DOHH2 (cell line): ENCODE results near the gene KCNK7.
A peak's percentile ranks its signal among the peaks of the same experiment; 100 is the strongest.

Experiments used
- H3F3A ChIP-seq: fragments of 200-600 bp; sonication (generic), shearing (Covaris generic); 2 replicates; pipeline ENCODE4 v1.6.0; 2016; ENCODE audit warnings: antibody characterized with exemption, mild to moderate bottlenecking; ENCODE audit not compliant: control insufficient read depth, insufficient read depth
- H3K27ac ChIP-seq: fragments of 200-600 bp; sonication (generic); 2 replicates; pipeline ENCODE4 v1.5.1; 2014; ENCODE audit warnings: low read depth, mild to moderate bottlenecking, low read length, moderate library complexity
- H3K27me3 ChIP-seq: fragments of 200-600 bp; sonication (generic); 2 replicates; pipeline ENCODE4 v1.6.1; 2014; ENCODE audit warnings: mild to moderate bottlenecking, low read length, mixed read lengths; ENCODE audit not compliant: control insufficient read depth
- H3K36me3 ChIP-seq: fragments of 200-600 bp; sonication (generic); 2 replicates; pipeline ENCODE4 v1.6.1; 2014; ENCODE audit warnings: mild to moderate bottlenecking, low read length, moderate library complexity, mixed read lengths; ENCODE audit not compliant: control insufficient read depth
- H3K4me1 ChIP-seq: fragments of 200-600 bp; sonication (generic); 2 replicates; pipeline ENCODE4 v1.6.1; 2014; ENCODE audit warnings: mild to moderate bottlenecking, low read length, mixed read lengths; ENCODE audit not compliant: control insufficient read depth
- H3K4me2 ChIP-seq: fragments of 200-600 bp; sonication (generic); 2 replicates; pipeline ENCODE4 v1.6.0; 2014; ENCODE audit warnings: mild to moderate bottlenecking, low read length, moderate library complexity
- H3K4me3 ChIP-seq: fragments of 200-600 bp; sonication (generic); 2 replicates; pipeline ENCODE4 v1.5.1; 2014; ENCODE audit warnings: mild to moderate bottlenecking, low read length, mixed read lengths
- H3K79me2 ChIP-seq: fragments of 200-600 bp; sonication (generic); 2 replicates; pipeline ENCODE4 v1.6.1; 2014; ENCODE audit warnings: mild to moderate bottlenecking, low read length, mixed read lengths; ENCODE audit not compliant: control insufficient read depth
- H3K9me2 ChIP-seq: fragments of 200-600 bp; sonication (generic); replicated peaks from 2 replicates; pipeline ENCODE4 v1.6.1; 2014; ENCODE audit warnings: mild to moderate bottlenecking, low read length, mixed read lengths; ENCODE audit not compliant: control insufficient read depth
- H3K9me3 ChIP-seq: fragments of 200-600 bp; sonication (generic); 2 replicates; pipeline ENCODE4 v1.6.1; 2014; ENCODE audit warnings: antibody characterized with exemption, low read length, mixed read lengths; ENCODE audit not compliant: control insufficient read depth, insufficient read depth
- H4K20me1 ChIP-seq: fragments of 200-600 bp; sonication (generic); 2 replicates; pipeline ENCODE4 v1.6.0; 2014; ENCODE audit warnings: low read depth, mild to moderate bottlenecking, antibody characterized with exemption, low read length, moderate library complexity; ENCODE audit not compliant: control insufficient read depth, insufficient read depth
- CTCF ChIP-seq: fragments of 200-600 bp; sonication (generic); IDR thresholded peaks from one replicate; pipeline ENCODE4 v1.5.1; 2014; ENCODE audit warnings: antibody characterized with exemption, mild to moderate bottlenecking, low read depth, low read length; ENCODE audit not compliant: poor library complexity, severe bottlenecking
- EZH2phosphoT487 ChIP-seq: fragments of 200-600 bp; sonication (generic); IDR thresholded peaks from 2 replicates; pipeline ENCODE4 v1.6.1; 2017; ENCODE audit warnings: borderline replicate concordance, mild to moderate bottlenecking, antibody characterized with exemption, low read length, moderate library complexity, mixed read lengths

Gene KCNK7

DNA sequence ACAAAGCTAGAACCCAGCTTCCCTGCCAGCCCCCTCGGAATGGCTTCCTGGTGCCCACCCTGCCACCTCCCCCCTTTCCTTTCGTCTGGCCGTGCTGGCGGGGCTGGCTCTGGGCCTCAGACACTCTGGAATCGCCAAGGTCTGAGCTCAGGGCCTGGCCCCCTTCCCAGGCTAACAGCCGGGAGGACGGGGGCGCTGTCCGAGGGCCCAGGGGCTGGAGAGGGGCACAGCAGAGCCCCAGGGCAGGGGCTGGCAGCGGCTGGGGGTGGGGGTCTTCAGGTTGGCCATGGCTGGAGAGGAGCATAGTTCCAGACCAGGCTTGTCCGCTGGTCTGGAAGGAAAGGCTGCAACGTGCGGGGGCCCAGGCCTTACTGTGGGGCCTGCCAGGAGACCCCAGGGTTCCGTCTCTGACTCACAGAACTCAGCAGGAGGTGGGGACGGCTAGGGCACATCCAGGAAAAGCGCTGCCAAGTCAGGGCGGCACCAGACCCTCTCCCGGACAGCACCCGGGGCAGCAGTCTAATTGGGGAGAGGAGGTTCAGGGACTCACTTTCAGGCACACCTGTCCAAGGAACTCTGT lies 36.6 kb downstream of the KCNK7 start:
- Histone ChIP-seq H3K27ac (no peak overlapping the region), H3K4me2 (peak overlapping the region; percentile 67), H3K4me3 (peak overlapping the region; percentile 65; the same call in 1 of the 2 replicates), H3F3A (no peaks in the 10 kb centered on the region), H3K27me3 (no peaks in the 10 kb centered on the region), H3K9me2 (no peaks in the 10 kb centered on the region), H3K4me1 (peaks cover 22% of the 10 kb centered on the region), H3K36me3 (no peaks in the 10 kb centered on the region), H3K9me3 (no peaks in the 10 kb centered on the region), H3K79me2 (no peaks in the 10 kb centered on the region), H4K20me1 (no peaks in the 10 kb centered on the region)
- TF ChIP-seq CTCF (peak; percentile 14), EZH2phosphoT487 (no peak)

DNA sequence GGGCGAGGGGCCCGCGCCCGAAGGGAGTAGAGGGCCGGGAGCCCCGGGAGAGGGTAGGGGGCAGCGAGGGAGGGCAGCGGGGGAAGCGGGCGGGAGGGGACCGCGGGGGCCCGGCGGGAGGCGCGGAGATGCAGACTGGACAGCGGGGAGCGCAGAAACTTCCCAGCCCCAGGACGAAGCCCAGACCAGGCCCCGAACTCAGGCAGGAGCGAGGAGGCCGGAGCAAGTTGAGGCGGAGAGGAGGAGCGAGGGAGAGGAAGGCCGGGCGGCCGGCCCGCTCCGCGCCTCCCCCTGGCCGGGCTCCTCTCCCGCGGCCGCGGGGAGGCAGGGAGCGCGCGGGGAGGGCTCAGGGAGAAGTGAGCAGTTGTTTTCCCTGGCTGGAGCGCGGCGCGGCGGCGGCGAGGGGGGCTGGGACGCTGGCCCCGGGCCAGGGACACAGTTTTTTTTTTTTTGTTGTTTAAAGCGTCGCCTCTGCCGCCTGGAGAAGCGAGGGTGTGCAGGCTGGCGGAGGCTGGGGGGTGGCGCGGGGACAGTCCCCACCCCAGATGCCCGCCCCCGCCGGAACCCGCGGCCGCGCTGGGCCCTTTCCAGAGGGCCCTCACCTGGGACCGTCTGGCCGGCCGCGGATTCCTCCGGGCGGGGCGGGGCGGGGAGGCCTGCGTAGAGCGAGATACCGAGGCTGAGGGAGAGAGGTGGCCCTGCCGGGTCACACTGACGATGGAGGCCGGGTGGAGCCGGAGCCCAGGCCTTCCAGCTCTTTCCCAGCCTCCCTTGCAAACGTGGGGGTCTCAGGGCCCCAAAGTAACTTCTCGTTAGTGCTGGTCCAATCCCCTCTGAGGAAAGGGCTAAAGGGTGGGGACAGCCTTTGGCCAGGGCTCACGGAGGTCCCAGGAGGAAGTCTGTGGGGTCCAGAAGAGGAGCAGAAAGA lies 37.3 kb downstream of the KCNK7 start, which contains the start of gene LTBP3:
TSS of gene LTBP3 (minus strand) at position 358 of the 928 bp plus-strand sequence. CDS start 400 bp downstream, outside the sequence.
- H4K20me1 ChIP-seq, result no peaks in the 10 kb centered on the region
- no peaks in the 10 kb centered on the region for H3K9me2 ChIP-seq
- peak within 1 kb of the TSS; percentile 65 for H3K4me3 ChIP-seq
- H3K36me3 ChIP-seq, result no peaks in the 10 kb centered on the region
- no peaks in the 10 kb centered on the region for H3K9me3 ChIP-seq
- no peaks in the 10 kb centered on the region for H3K79me2 ChIP-seq
- no peaks in the 10 kb centered on the region for H3K27me3 ChIP-seq
- peaks cover 29% of the 10 kb centered on the region for H3K4me1 ChIP-seq
- H3K4me2 ChIP-seq, result peak within 1 kb of the TSS; percentile 67
- TF ChIP-seq EZH2phosphoT487 (no peak), CTCF (no peak)
- H3F3A ChIP-seq, result no peaks in the 10 kb centered on the region
- H3K27ac ChIP-seq, result no peak within 1 kb of the TSS

DNA sequence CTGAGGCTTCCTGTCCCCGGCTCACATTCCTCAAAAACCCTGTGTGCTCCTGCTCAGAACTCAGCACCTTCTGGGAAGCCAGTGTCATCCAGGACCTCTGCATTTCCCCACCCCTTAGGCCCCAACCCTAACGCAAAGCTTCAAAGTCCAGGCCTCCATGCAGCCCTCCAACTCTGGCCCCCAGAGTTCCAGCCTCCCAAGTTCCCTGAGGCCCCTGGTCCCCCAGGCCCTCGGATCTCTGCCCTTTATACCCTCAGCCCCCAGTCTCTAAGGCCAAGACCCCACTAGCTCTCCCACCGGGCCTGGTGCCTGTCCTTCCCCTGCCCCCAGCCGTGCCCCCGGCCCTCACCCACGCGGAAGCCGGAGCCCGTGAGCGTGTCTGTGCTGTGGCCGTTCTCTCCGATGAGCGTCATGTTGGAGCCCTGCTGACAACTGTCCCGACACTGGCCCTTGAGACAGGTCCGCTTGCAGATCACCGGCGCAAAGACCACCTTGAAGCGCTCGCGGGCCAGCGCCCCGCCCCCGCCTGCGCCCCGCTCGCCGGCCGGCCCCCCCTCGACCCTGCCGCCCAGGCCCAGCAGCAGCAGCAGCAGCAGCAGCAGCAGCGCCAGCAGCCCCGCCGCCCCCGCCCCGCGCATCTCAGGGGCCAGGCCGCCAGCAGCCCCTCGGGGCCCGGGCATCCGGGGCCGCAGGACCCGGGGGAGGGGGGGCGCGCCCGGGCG lies 38.2 kb downstream of the KCNK7 start:
- peaks cover 5% of the 10 kb centered on the region; the same call in 1 of the 2 replicates for H3F3A ChIP-seq
- no peaks in the 10 kb centered on the region for H3K27me3 ChIP-seq
- TF ChIP-seq EZH2phosphoT487 (no peak), CTCF (no peak)

More for the DNA sequence above, 38.2 kb downstream of the KCNK7 start:
- Histone ChIP-seq H3K9me2 (no peaks in the 10 kb centered on the region), H3K79me2 (no peaks in the 10 kb centered on the region), H4K20me1 (no peaks in the 10 kb centered on the region), H3K36me3 (no peaks in the 10 kb centered on the region), H3K4me3 (peak overlapping the region; percentile 65), H3K27ac (no peak overlapping the region), H3K4me1 (peaks cover 37% of the 10 kb centered on the region), H3K4me2 (peak overlapping the region; percentile 67; the same call in 1 of the 2 replicates), H3K9me3 (no peaks in the 10 kb centered on the region)
